SK-N-MC (cell line): ENCODE results near the gene TSPAN5.

Experiments
- EZH2 ChIP-seq: fragments of 200-600 bp; sonication (generic); IDR thresholded peaks from one replicate; pipeline ENCODE4 v1.6.1; 2017; ENCODE audit warnings: antibody characterized with exemption
- FOXP2 ChIP-seq: optimal IDR thresholded peaks from 2 replicates; pipeline ENCODE3; 2011; ENCODE audit warnings: mild to moderate bottlenecking, moderate library complexity; ENCODE audit not compliant: insufficient read depth; ENCODE audit errors: extremely low read length, control extremely low read depth
- POLR2AphosphoS5 ChIP-seq: IDR thresholded peaks from 2 replicates; pipeline ENCODE4 v1.6.1; 2012; ENCODE audit warnings: mild to moderate bottlenecking, low read depth, low read length, borderline replicate concordance

GRCh38 chr4:98673978-98674377, 15.6 kb upstream of the TSPAN5 start:
- TF ChIP-seq POLR2AphosphoS5 (no peak), EZH2 (no peak), FOXP2 (no peak)
